WTC11 (cell line): ENCODE data around the gene AQP2. TPM values are rescaled to one million over a fixed set of nuclear protein-coding genes. Genes with fewer than 3 reads are reported as not detected.

Source experiments
- AFF4 ChIP-seq: sonication (generic); formaldehyde crosslinking; IDR thresholded peaks from 2 replicates; pipeline ENCODE4 v1.8.1; 2023; ENCODE audit warnings: mild to moderate bottlenecking, missing genetic modification reagents, borderline replicate concordance
- ATF3 ChIP-seq: sonication (generic); formaldehyde crosslinking; conservative IDR thresholded peaks from 2 replicates; pipeline ENCODE4 v1.8.1; 2022; ENCODE audit warnings: mild to moderate bottlenecking, missing genetic modification reagents
- CBFB ChIP-seq: sonication (generic); formaldehyde crosslinking; IDR thresholded peaks from 2 replicates; pipeline ENCODE4 v1.8.1; 2022; ENCODE audit warnings: mild to moderate bottlenecking, low read depth, missing genetic modification reagents
- FOXP1 ChIP-seq: sonication (generic); formaldehyde crosslinking; IDR thresholded peaks from 2 replicates; pipeline ENCODE4 v1.8.0; 2022; ENCODE audit warnings: missing genetic modification reagents, mild to moderate bottlenecking, moderate library complexity, borderline replicate concordance
- MXD4 ChIP-seq: fragments of 250-450 bp; sonication (Bioruptor Pico); IDR thresholded peaks from 2 replicates; pipeline ENCODE4 v1.8.0; 2021; ENCODE audit warnings: mild to moderate bottlenecking, moderate library complexity, borderline replicate concordance
- OVOL2 ChIP-seq: fragments of 250-450 bp; sonication (Bioruptor Pico); IDR thresholded peaks from 2 replicates; pipeline ENCODE4 v1.9.0; 2021; ENCODE audit warnings: mild to moderate bottlenecking, borderline replicate concordance
- RORB ChIP-seq: fragments of 250-450 bp; sonication (Bioruptor Pico); IDR thresholded peaks from 2 replicates; pipeline ENCODE4 v1.9.0; 2021; ENCODE audit warnings: mild to moderate bottlenecking
- TP53 ChIP-seq: sonication (generic); formaldehyde crosslinking; IDR thresholded peaks from 2 replicates; pipeline ENCODE4 v1.8.1; 2023; ENCODE audit warnings: mild to moderate bottlenecking, missing genetic modification reagents
- ZNF138 ChIP-seq: sonication (generic); formaldehyde crosslinking; conservative IDR thresholded peaks from 2 replicates; pipeline ENCODE4 v1.8.1; 2022; ENCODE audit warnings: mild to moderate bottlenecking, moderate library complexity, missing genetic modification reagents
- ZNF396 ChIP-seq: fragments of 250-450 bp; sonication (Bioruptor Pico); IDR thresholded peaks from 2 replicates; pipeline ENCODE4 v1.8.0; 2021; ENCODE audit warnings: mild to moderate bottlenecking, moderate library complexity, borderline replicate concordance
- ZNF416 ChIP-seq: fragments of 250-450 bp; sonication (Bioruptor Pico); IDR thresholded peaks from 2 replicates; pipeline ENCODE4 v1.9.0; 2021; ENCODE audit warnings: mild to moderate bottlenecking, inconsistent platforms
- total RNA-seq: library from RNA; stranded (reverse); gene quantifications from 3 replicates; pipeline ENCODE4 v1.2.3, GENCODE V29; 2021
- TF ChIP-seq, protein P1 (sequence below): sonication (generic); formaldehyde crosslinking; IDR thresholded peaks from 2 replicates; pipeline ENCODE4 v1.8.0; 2022; ENCODE audit warnings: mild to moderate bottlenecking, missing genetic modification reagents
- TF ChIP-seq, protein P2 (sequence below): sonication (generic); formaldehyde crosslinking; IDR thresholded peaks from 2 replicates; pipeline ENCODE4 v1.8.0; 2023; ENCODE audit warnings: missing genetic modification reagents, mild to moderate bottlenecking, borderline replicate concordance
- TF ChIP-seq, protein P3 (sequence below): sonication (generic); formaldehyde crosslinking; IDR thresholded peaks from 2 replicates; pipeline ENCODE4 v1.8.1; 2023; ENCODE audit warnings: mild to moderate bottlenecking, missing genetic modification reagents, moderate library complexity
- TF ChIP-seq, protein P4 (sequence below): sonication (generic); formaldehyde crosslinking; IDR thresholded peaks from 2 replicates; pipeline ENCODE4 v1.8.0; 2022; ENCODE audit warnings: mild to moderate bottlenecking, missing genetic modification reagents
- TF ChIP-seq, protein P5 (sequence below): fragments of 250-450 bp; sonication (Bioruptor Pico); conservative IDR thresholded peaks from 2 replicates; pipeline ENCODE4 v1.9.0; 2021; ENCODE audit warnings: mild to moderate bottlenecking

AQP2 gene
- total RNA-seq, 1 experiment from 2014 or later = not detected

DNA sequence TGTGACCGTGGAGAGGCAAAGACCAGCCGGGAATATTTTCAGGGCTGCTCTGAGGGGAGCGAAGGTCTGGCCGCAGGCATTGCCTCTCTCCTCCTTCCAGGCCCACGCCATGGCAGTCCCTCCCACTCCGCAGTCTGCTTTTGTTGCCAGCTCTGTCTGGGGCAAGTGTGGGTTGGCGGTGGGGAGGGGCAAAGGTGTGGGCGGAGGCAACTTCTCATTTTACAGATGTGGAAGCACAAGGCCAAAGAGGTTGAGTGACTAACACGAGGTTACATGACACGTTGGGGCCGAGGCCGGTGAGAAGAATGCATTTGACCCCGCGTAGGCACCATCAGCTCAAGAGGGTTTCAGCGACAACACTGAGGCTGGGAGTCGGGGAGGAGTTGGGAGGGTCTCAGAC lies 40.7 kb upstream of the AQP2 start (continued):
- TF ChIP-seq AFF4 (CRISPR knock-in tag) (no peak), ZNF138 (CRISPR knock-in tag) (no peak), ATF3 (no peak), ZNF416 (CRISPR knock-in tag) (no peak), TP53 (no peak), RORB (CRISPR knock-in tag) (no peak), OVOL2 (CRISPR knock-in tag) (no peak), MXD4 (no peak), CBFB (CRISPR knock-in tag) (no peak), ZNF396 (CRISPR knock-in tag) (no peak), FOXP1 (no peak)
- TF ChIP-seq, protein P1, sequence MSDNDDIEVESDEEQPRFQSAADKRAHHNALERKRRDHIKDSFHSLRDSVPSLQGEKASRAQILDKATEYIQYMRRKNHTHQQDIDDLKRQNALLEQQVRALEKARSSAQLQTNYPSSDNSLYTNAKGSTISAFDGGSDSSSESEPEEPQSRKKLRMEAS (CRISPR knock-in tag) = peak; percentile 88
- TF ChIP-seq, protein P2, sequence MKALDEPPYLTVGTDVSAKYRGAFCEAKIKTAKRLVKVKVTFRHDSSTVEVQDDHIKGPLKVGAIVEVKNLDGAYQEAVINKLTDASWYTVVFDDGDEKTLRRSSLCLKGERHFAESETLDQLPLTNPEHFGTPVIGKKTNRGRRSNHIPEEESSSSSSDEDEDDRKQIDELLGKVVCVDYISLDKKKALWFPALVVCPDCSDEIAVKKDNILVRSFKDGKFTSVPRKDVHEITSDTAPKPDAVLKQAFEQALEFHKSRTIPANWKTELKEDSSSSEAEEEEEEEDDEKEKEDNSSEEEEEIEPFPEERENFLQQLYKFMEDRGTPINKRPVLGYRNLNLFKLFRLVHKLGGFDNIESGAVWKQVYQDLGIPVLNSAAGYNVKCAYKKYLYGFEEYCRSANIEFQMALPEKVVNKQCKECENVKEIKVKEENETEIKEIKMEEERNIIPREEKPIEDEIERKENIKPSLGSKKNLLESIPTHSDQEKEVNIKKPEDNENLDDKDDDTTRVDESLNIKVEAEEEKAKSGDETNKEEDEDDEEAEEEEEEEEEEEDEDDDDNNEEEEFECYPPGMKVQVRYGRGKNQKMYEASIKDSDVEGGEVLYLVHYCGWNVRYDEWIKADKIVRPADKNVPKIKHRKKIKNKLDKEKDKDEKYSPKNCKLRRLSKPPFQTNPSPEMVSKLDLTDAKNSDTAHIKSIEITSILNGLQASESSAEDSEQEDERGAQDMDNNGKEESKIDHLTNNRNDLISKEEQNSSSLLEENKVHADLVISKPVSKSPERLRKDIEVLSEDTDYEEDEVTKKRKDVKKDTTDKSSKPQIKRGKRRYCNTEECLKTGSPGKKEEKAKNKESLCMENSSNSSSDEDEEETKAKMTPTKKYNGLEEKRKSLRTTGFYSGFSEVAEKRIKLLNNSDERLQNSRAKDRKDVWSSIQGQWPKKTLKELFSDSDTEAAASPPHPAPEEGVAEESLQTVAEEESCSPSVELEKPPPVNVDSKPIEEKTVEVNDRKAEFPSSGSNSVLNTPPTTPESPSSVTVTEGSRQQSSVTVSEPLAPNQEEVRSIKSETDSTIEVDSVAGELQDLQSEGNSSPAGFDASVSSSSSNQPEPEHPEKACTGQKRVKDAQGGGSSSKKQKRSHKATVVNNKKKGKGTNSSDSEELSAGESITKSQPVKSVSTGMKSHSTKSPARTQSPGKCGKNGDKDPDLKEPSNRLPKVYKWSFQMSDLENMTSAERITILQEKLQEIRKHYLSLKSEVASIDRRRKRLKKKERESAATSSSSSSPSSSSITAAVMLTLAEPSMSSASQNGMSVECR (CRISPR knock-in tag) = peak; percentile 63; the same call in 1 of the 2 replicates
- TF ChIP-seq, protein P3, sequence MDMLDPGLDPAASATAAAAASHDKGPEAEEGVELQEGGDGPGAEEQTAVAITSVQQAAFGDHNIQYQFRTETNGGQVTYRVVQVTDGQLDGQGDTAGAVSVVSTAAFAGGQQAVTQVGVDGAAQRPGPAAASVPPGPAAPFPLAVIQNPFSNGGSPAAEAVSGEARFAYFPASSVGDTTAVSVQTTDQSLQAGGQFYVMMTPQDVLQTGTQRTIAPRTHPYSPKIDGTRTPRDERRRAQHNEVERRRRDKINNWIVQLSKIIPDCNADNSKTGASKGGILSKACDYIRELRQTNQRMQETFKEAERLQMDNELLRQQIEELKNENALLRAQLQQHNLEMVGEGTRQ (CRISPR knock-in tag) = no peak
- TF ChIP-seq, protein P4, sequence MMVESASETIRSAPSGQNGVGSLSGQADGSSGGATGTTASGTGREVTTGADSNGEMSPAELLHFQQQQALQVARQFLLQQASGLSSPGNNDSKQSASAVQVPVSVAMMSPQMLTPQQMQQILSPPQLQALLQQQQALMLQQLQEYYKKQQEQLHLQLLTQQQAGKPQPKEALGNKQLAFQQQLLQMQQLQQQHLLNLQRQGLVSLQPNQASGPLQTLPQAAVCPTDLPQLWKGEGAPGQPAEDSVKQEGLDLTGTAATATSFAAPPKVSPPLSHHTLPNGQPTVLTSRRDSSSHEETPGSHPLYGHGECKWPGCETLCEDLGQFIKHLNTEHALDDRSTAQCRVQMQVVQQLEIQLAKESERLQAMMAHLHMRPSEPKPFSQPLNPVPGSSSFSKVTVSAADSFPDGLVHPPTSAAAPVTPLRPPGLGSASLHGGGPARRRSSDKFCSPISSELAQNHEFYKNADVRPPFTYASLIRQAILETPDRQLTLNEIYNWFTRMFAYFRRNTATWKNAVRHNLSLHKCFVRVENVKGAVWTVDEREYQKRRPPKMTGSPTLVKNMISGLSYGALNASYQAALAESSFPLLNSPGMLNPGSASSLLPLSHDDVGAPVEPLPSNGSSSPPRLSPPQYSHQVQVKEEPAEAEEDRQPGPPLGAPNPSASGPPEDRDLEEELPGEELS (CRISPR knock-in tag) = no peak
- TF ChIP-seq, protein P5, sequence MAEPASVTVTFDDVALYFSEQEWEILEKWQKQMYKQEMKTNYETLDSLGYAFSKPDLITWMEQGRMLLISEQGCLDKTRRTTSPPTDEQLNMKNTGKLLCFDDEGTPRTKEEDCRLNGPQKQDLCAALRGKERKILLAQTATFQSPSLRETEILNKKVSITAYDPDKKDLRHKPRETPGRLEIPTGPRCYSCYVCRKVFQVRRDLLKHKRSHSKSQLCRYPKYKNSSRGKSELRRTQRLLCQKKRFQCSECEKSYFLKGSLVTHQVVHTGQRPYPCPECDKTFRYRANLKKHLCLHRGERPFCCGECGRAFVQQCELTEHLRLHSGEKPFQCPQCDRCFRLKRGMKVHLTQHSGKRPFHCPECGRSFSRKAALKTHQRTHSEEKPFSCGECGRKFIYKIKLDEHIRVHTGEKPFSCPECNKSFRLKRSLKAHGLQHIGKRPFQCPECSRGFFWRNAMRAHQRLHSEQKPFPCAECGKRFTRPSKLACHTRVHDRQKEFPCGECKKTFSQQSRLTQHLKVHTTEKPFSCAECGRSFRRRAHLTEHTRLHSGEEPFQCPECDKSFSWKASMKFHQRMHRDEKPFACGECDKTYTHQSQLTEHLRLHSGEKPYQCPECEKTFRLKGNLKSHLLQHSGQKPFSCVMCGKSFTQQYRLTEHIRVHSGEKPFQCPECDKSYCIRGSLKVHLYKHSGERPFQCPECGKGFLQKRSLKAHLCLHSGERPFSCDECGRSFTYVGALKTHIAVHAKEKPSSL (CRISPR knock-in tag) = no peak
